ENCODE data around the gene GPR135. TPM values are rescaled to one million over a fixed set of nuclear protein-coding genes. Genes with fewer than 3 reads are reported as not detected.

Gene GPR135
- total RNA-seq, 1 experiment from 2014 or later: 2.3 TPM

DNA sequence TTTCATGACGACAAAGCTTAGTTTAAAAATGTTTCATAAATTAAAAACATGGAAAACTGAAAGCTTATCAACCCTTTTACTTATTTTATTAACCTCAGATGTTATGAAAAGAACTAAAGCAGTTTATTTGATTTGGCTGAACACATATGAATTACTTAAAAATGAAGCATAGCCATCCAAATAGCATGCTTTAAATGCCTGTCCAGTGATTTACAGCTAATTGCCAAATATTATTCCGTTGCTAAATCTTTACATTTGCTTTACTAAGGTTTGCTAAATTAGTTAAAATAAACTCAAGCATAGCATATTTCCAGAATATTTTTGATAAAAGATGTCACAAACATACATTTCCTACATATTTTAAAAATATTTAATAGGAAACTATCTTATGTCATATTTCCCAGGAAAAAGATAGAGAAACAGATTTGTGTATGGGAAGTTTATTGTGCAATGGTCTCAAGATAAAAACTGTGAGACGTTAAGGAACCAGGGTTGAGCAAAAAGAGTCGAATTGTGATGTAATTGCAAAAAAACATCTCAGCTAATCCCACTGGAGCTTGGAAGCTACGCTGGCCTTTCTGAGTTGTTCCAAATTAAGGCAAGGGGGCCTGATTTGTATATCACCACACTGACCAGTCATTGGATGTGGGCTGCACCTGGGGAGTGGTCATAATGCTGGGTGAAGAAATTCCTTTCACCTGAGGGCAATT lies 25.8 kb downstream of the GPR135 start:
- ChIA-PET CTCF (no interaction called here), POLR2A (ENCODE audit: low non-redundant PET) (no interaction called here)

GRCh38 chr14:59438195-59438647 lies 27.0 kb downstream of the GPR135 start:
- no peak for TF ChIP-seq EZH2 (IDR thresholded peaks at IDR 0.05; ENCODE audit: borderline replicate concordance, low read depth, low read length, poor library complexity, severe bottlenecking)
- TF ChIP-seq, protein P1, sequence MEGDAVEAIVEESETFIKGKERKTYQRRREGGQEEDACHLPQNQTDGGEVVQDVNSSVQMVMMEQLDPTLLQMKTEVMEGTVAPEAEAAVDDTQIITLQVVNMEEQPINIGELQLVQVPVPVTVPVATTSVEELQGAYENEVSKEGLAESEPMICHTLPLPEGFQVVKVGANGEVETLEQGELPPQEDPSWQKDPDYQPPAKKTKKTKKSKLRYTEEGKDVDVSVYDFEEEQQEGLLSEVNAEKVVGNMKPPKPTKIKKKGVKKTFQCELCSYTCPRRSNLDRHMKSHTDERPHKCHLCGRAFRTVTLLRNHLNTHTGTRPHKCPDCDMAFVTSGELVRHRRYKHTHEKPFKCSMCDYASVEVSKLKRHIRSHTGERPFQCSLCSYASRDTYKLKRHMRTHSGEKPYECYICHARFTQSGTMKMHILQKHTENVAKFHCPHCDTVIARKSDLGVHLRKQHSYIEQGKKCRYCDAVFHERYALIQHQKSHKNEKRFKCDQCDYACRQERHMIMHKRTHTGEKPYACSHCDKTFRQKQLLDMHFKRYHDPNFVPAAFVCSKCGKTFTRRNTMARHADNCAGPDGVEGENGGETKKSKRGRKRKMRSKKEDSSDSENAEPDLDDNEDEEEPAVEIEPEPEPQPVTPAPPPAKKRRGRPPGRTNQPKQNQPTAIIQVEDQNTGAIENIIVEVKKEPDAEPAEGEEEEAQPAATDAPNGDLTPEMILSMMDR (conservative IDR thresholded peaks at IDR 0.05; ENCODE audit: low read depth, low read length): no peak
- DNase-seq (ENCODE audit: low spot score): no peak
- no TSS peak for BruUV-seq (replicated peaks)
- Histone ChIP-seq H3K4me3 (ENCODE audit: low read depth, low read length, poor library complexity, severe bottlenecking) (no peak overlapping the region), H3K27me3 (replicated peaks; ENCODE audit: insufficient read depth, low read depth, low read length, poor library complexity) (peaks cover 3% of the 10 kb centered on the region), H3K9me3 (ENCODE audit: low read depth, low read length, poor library complexity, severe bottlenecking) (no peaks in the 10 kb centered on the region), H3K4me1 (ENCODE audit: insufficient read depth, low read length, poor library complexity, severe bottlenecking) (no peaks in the 10 kb centered on the region), H3K27ac (ENCODE audit: low read depth, low read length, poor library complexity, severe bottlenecking) (no peak overlapping the region), H3K36me3 (ENCODE audit: insufficient read depth, low read length, poor library complexity, severe bottlenecking) (no peaks in the 10 kb centered on the region)
- intact Hi-C loops (cut with micrococcal nuclease; ENCODE audit: unreplicated experiment): no loop called here
- CTCF ChIA-PET: no interaction called here
- POLR2A ChIA-PET (ENCODE audit: low non-redundant PET): no interaction called here

More for the DNA sequence above, 25.8 kb downstream of the GPR135 start:
- no peaks in the 10 kb centered on the region for H3K36me3 ChIP-seq (ENCODE audit: insufficient read depth, low read length, poor library complexity, severe bottlenecking)
- peaks cover 3% of the 10 kb centered on the region for H3K27me3 ChIP-seq (replicated peaks; ENCODE audit: insufficient read depth, low read depth, low read length, poor library complexity)
- no peak overlapping the region for H3K4me3 ChIP-seq (ENCODE audit: low read depth, low read length, poor library complexity, severe bottlenecking)
- BruUV-seq (replicated peaks): no TSS peak
- H3K4me1 ChIP-seq (ENCODE audit: insufficient read depth, low read length, poor library complexity, severe bottlenecking): no peaks in the 10 kb centered on the region
- intact Hi-C loops (cut with micrococcal nuclease; ENCODE audit: unreplicated experiment): no loop called here
- no peaks in the 10 kb centered on the region for H3K9me3 ChIP-seq (ENCODE audit: low read depth, low read length, poor library complexity, severe bottlenecking)
- no peak overlapping the region for H3K27ac ChIP-seq (ENCODE audit: low read depth, low read length, poor library complexity, severe bottlenecking)
- TF ChIP-seq EZH2 (IDR thresholded peaks at IDR 0.05; ENCODE audit: borderline replicate concordance, low read depth, low read length, poor library complexity, severe bottlenecking): no peak
- TF ChIP-seq, protein P1 (conservative IDR thresholded peaks at IDR 0.05; ENCODE audit: low read depth, low read length): no peak
- DNase-seq (ENCODE audit: low spot score): no peak

- intact Hi-C loops (cut with micrococcal nuclease; ENCODE audit: unreplicated experiment): no loop called here
- no peak for DNase-seq (ENCODE audit: low spot score)
- Histone ChIP-seq H3K27ac (ENCODE audit: low read depth, low read length, poor library complexity, severe bottlenecking) (no peak overlapping the region), H3K36me3 (ENCODE audit: insufficient read depth, low read length, poor library complexity, severe bottlenecking) (no peaks in the 10 kb centered on the region), H3K4me3 (ENCODE audit: low read depth, low read length, poor library complexity, severe bottlenecking) (no peak overlapping the region), H3K27me3 (replicated peaks; ENCODE audit: insufficient read depth, low read depth, low read length, poor library complexity) (peaks cover 3% of the 10 kb centered on the region), H3K4me1 (ENCODE audit: insufficient read depth, low read length, poor library complexity, severe bottlenecking) (no peaks in the 10 kb centered on the region), H3K9me3 (ENCODE audit: low read depth, low read length, poor library complexity, severe bottlenecking) (no peaks in the 10 kb centered on the region)
- ChIA-PET CTCF (no interaction called here), POLR2A (ENCODE audit: low non-redundant PET) (no interaction called here)
- TF ChIP-seq EZH2 (IDR thresholded peaks at IDR 0.05; ENCODE audit: borderline replicate concordance, low read depth, low read length, poor library complexity, severe bottlenecking): no peak
- TF ChIP-seq, protein P1 (conservative IDR thresholded peaks at IDR 0.05; ENCODE audit: low read depth, low read length): no peak
- BruUV-seq (replicated peaks): no TSS peak
Observed at GRCh38 chr14:59435987-59436386, 29.2 kb downstream of the GPR135 start.

All from A673 (cell line).